ENCODE results near the gene NTRK2. TPM values are rescaled to one million over a fixed set of nuclear protein-coding genes. Genes with fewer than 3 reads are reported as not detected.

NTRK2 gene
- total RNA-seq, 2 donors from 2014 or later, result 11.9 to 30.1 TPM

- no peak overlapping the region for H3K27ac ChIP-seq
- H3K4me3 ChIP-seq, result no peak overlapping the region
- no peaks in the 10 kb centered on the region for H3K9me3 ChIP-seq
- no peak for DNase-seq (ENCODE audit: low spot score)
- no peaks in the 10 kb centered on the region for H3K36me3 ChIP-seq
- no peaks in the 10 kb centered on the region for H3K27me3 ChIP-seq
- TF ChIP-seq CTCF (IDR thresholded peaks at IDR 0.05), result no peak
- H3K4me1 ChIP-seq, result no peaks in the 10 kb centered on the region
Observed at GRCh38 chr9:85030316-85030715, 360.8 kb downstream of the NTRK2 start.

DNA sequence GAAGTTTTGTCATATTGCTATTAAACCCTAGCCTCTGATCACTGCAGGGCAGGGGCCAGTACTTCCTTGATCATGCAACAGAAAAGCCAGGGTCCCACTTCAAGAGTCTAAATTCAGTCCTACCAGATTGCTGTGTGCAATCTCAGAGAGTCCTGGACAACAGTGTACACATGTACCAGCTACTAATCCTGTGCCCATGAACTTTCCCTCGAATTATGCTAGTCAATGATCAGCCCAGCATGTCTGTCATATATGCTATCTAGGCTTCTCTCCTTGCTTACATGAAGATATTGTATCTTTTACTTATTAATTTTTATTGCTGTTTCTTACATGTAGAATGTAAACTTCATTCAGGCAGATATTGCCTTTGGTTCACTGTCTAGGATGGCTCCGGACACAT lies 367.0 kb downstream of the NTRK2 start:
- DNase-seq (ENCODE audit: low spot score), result no peak
- Histone ChIP-seq H3K4me3 (no peak overlapping the region), H3K27me3 (no peaks in the 10 kb centered on the region), H3K36me3 (no peaks in the 10 kb centered on the region), H3K4me1 (no peaks in the 10 kb centered on the region), H3K27ac (no peak overlapping the region), H3K9me3 (no peaks in the 10 kb centered on the region)
- TF ChIP-seq CTCF (IDR thresholded peaks at IDR 0.05), result no peak

DNA sequence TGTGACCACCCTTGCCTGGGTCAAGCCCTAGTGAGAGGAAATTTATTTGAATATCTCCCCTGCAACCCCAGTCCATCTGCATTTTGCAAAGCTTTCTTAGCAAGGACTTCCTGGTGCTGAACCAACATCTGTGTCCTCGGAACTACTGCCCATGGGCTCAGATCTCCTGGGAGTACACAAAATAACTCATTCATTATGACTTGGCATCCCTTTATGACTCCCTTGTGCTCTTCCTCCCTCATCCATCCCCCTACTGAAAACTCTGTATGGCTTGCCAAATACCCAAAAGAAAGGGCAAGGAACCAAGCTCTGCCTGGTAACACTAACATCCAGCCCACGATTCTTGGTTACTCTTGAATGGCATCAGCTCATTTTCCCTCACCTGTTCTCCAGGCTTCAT lies 368.5 kb downstream of the NTRK2 start:
- no peak for TF ChIP-seq CTCF (IDR thresholded peaks at IDR 0.05)
- no peaks in the 10 kb centered on the region for H3K9me3 ChIP-seq
- H3K27me3 ChIP-seq, result no peaks in the 10 kb centered on the region
- no peak for DNase-seq (ENCODE audit: low spot score)
- H3K4me1 ChIP-seq, result no peaks in the 10 kb centered on the region
- no peaks in the 10 kb centered on the region for H3K36me3 ChIP-seq
- no peak overlapping the region for H3K27ac ChIP-seq
- H3K4me3 ChIP-seq, result no peak overlapping the region

DNA sequence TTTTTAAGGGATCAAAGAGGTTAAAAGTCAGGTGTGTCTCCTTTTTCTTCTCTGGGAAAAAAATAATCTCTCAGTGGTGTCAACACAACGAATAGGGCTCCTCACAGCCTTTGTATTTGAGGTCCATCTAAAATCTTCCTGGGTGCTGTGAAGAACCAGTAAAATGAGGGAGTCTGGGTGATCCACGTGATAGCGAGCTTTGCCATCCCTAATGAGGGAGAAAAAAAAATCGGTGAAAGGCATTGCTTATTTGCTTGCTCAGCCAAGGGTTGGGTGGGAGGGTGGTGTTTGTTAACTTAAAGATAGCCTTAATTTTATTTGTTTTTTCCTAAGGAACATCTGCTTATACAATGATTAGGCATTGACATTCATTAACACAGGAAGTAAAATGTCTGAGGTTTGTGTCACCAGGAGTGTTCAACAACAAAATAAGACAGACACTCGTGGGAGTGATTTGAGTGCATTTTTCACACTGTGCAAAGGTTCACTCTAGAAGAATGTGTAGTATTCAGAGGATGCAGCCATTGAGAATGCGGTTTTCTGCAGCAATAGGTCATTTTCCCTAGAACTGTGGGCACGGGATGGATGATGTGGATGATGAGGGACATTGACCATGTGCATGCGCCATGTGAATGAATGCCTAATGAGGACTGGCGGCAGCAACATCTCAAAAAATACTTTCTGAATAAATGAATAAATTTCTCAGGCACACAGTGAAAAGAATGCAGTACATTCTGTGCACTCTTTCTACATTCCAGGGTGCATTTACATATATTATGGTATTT lies 369.5 kb downstream of the NTRK2 start:
- H3K27me3 ChIP-seq, result no peaks in the 10 kb centered on the region
- no peaks in the 10 kb centered on the region for H3K9me3 ChIP-seq
- TF ChIP-seq CTCF (IDR thresholded peaks at IDR 0.05), result no peak
- H3K27ac ChIP-seq, result no peak overlapping the region
- no peak overlapping the region for H3K4me3 ChIP-seq
- DNase-seq (ENCODE audit: low spot score), result no peak
- H3K4me1 ChIP-seq, result no peaks in the 10 kb centered on the region
- H3K36me3 ChIP-seq, result no peaks in the 10 kb centered on the region

GRCh38 chr9:85040146-85040545 lies 370.6 kb downstream of the NTRK2 start:
- no peak overlapping the region for H3K4me3 ChIP-seq

More at GRCh38 chr9:85040146-85040545, 370.6 kb downstream of the NTRK2 start:
- no peak for DNase-seq (ENCODE audit: low spot score)
- Histone ChIP-seq H3K9me3 (no peaks in the 10 kb centered on the region), H3K4me1 (no peaks in the 10 kb centered on the region), H3K36me3 (no peaks in the 10 kb centered on the region), H3K27me3 (no peaks in the 10 kb centered on the region), H3K27ac (no peak overlapping the region)
- TF ChIP-seq CTCF (IDR thresholded peaks at IDR 0.05), result no peak
